Naive thymus-derived CD4-positive, alpha-beta T cell (primary cell): Measurements from ENCODE around the gene ANKS1B. TPM values are rescaled to one million over a fixed set of nuclear protein-coding genes. Genes with fewer than 3 reads are reported as not detected.

ENCODE experiments used
- ATAC-seq: fragments of 150-1000 bp; cut with Tn5 transposase; 2 replicates; pipeline ENCODE4 v1.10.0; 2021; ENCODE audit warnings: mild to moderate bottlenecking, moderate library complexity
- CTCF ChIA-PET: fragments of 350-600 bp; sonication (Branson Sonifier 250); formaldehyde crosslinking; loops from one replicate; lab custom pipeline; 2021; ENCODE audit warnings: antibody characterized with exemption; lab: Charles Lee
- POLR2A ChIA-PET: fragments of 350-600 bp; sonication (Branson Sonifier 250); formaldehyde crosslinking; loops from one replicate; lab custom pipeline; 2021; ENCODE audit warnings: antibody characterized with exemption, inconsistent platforms; lab: Charles Lee
- DNase-seq, 9 donors: peaks; one replicate each; pipeline versions ENCODE4 v3.0.0 to v3.0.0-alpha.2; 2020 to 2022; ENCODE audit warnings: mixed read lengths in 1 of 9
- H3K27ac ChIP-seq: one replicate; pipeline ENCODE4 v1.7.0; 2013; ENCODE audit warnings: mild to moderate bottlenecking, low read depth, low read length, moderate library complexity
- H3K27me3 ChIP-seq, 2 donors: one replicate each; pipeline ENCODE4 v1.7.0; 2013; ENCODE audit warnings: low read length in 2 of 2, mild to moderate bottlenecking in 2 of 2, moderate library complexity in 2 of 2; ENCODE audit not compliant: control insufficient read depth in 2 of 2, insufficient read depth in 2 of 2
- H3K36me3 ChIP-seq, 3 experiments: 1 replicate in 2 of 3; 2 replicates in 1 of 3; pipeline ENCODE4 v1.7.0; 2013; ENCODE audit warnings: low read length in 3 of 3, mild to moderate bottlenecking in 3 of 3, moderate library complexity in 1 of 3; ENCODE audit not compliant: insufficient read depth in 3 of 3, control insufficient read depth in 2 of 3
- H3K4me1 ChIP-seq, 2 donors: one replicate each; pipeline ENCODE4 v1.7.0; 2013; ENCODE audit warnings: low read length in 2 of 2, mild to moderate bottlenecking in 2 of 2, moderate library complexity in 1 of 2; ENCODE audit not compliant: control insufficient read depth in 2 of 2, insufficient read depth in 2 of 2
- H3K4me3 ChIP-seq: 2 replicates; pipeline ENCODE4 v1.7.0; 2013; ENCODE audit warnings: mild to moderate bottlenecking, low read length
- H3K9me3 ChIP-seq, 3 experiments: 1 replicate in 2 of 3; 2 replicates in 1 of 3; pipeline ENCODE4 v1.7.0; 2013; ENCODE audit warnings: low read length in 3 of 3; ENCODE audit not compliant: control insufficient read depth in 2 of 3
- H3K27ac Mint-ChIP-seq, 9 donors: one replicate each; pipeline ENCODE4 v1.8.0; 2020 to 2022; ENCODE audit warnings: mixed read lengths in 9 of 9, mild to moderate bottlenecking in 8 of 9, moderate library complexity in 5 of 9, inconsistent platforms in 2 of 9
- H3K27me3 Mint-ChIP-seq, 5 donors: one replicate each; pipeline ENCODE4 v1.8.0; 2021 to 2022; ENCODE audit warnings: mixed read lengths in 5 of 5, mild to moderate bottlenecking in 1 of 5
- H3K36me3 Mint-ChIP-seq, 5 donors: one replicate each; pipeline ENCODE4 v1.8.0; 2020 to 2022; ENCODE audit warnings: mixed read lengths in 5 of 5, mild to moderate bottlenecking in 3 of 5, inconsistent platforms in 1 of 5
- H3K4me1 Mint-ChIP-seq, 7 donors: one replicate each; pipeline ENCODE4 v1.8.0; 2020 to 2022; ENCODE audit warnings: mixed read lengths in 7 of 7, mild to moderate bottlenecking in 3 of 7, inconsistent platforms in 1 of 7
- H3K4me3 Mint-ChIP-seq, 10 donors: one replicate each; pipeline ENCODE4 v1.8.0; 2020 to 2022; ENCODE audit warnings: mild to moderate bottlenecking in 10 of 10, mixed read lengths in 10 of 10, moderate library complexity in 6 of 10, inconsistent platforms in 2 of 10
- H3K9me3 Mint-ChIP-seq, 11 donors: one replicate each; pipeline ENCODE4 v1.8.0; 2020 to 2022; ENCODE audit warnings: mixed read lengths in 11 of 11, mild to moderate bottlenecking in 4 of 11, inconsistent platforms in 1 of 11, moderate library complexity in 1 of 11
- intact Hi-C, 2 donors: fragments of 100-400 bp; cut with micrococcal nuclease; formaldehyde crosslinking; loops; one replicate each; pipeline ENCODE4 v1.15.1; 2023
- polyA plus RNA-seq, 2 donors: library from polyadenylated mRNA; unstranded; fragments of 300-500 nt; fragmentation: Illumina TruSeq; gene quantifications; one replicate each; pipeline ENCODE4 v1.2.3, GENCODE V29; 2021
- total RNA-seq, 6 experiments: library from RNA in 5 of 6; stranded (reverse) in 5 of 6; gene quantifications; 1 replicate in 5 of 6; 2 replicates in 1 of 6; pipeline ENCODE4 v1.2.3 and lab custom pipeline; 2021 to 2026

Gene ANKS1B
- total and polyA plus RNA-seq, 7 experiments from 2014 or later: 0.97 TPM; not detected in 6

- Histone ChIP-seq H3K9me3 (no peaks in the 10 kb centered on the region), H3K4me3 (no peak overlapping the region), H3K27me3 (no peaks in the 10 kb centered on the region), H3K4me1 (no peaks in the 10 kb centered on the region), H3K27ac (no peak overlapping the region), H3K36me3 (no peaks in the 10 kb centered on the region)
- Mint-ChIP-seq H3K27me3 (peaks cover 0 to 6% (median 0%) of the 10 kb centered on the region in 5 donors), H3K4me1 (no peaks in the 10 kb centered on the region), H3K27ac (no peak overlapping the region), H3K4me3 (no peak overlapping the region), H3K9me3 (peaks cover 0 to 10% (median 0%) of the 10 kb centered on the region in 11 donors), H3K36me3 (no peaks in the 10 kb centered on the region)
- ChIA-PET POLR2A (no interaction called here), CTCF (no interaction called here)
- intact Hi-C loops: no loop called here
- no peak for DNase-seq
- no peak for ATAC-seq
Measured at GRCh38 chr12:99119943-99120342, 864.8 kb downstream of the ANKS1B start.

- ATAC-seq (no peak), DNase-seq (no peak)
- Mint-ChIP-seq H3K4me1 (no peaks in the 10 kb centered on the region), H3K36me3 (no peaks in the 10 kb centered on the region), H3K27ac (no peak overlapping the region), H3K9me3 (peaks cover 0 to 10% (median 0%) of the 10 kb centered on the region in 11 donors), H3K27me3 (peaks cover 0 to 6% (median 0%) of the 10 kb centered on the region in 5 donors), H3K4me3 (no peak overlapping the region)
- POLR2A ChIA-PET: no interaction called here
- Histone ChIP-seq H3K4me3 (no peak overlapping the region), H3K27ac (no peak overlapping the region), H3K36me3 (no peaks in the 10 kb centered on the region), H3K27me3 (no peaks in the 10 kb centered on the region), H3K9me3 (no peaks in the 10 kb centered on the region), H3K4me1 (no peaks in the 10 kb centered on the region)
- intact Hi-C loops: no loop called here
- CTCF ChIA-PET: no interaction called here
Measured at GRCh38 chr12:99119449-99119848, 865.3 kb downstream of the ANKS1B start.

GRCh38 chr12:99111600-99111999, 873.1 kb downstream of the ANKS1B start:
- ATAC-seq (no peak), DNase-seq (no peak)
- no peaks in the 10 kb centered on the region for H3K27me3 Mint-ChIP-seq
- no peaks in the 10 kb centered on the region for H3K4me1 Mint-ChIP-seq
- H3K27ac ChIP-seq: no peak overlapping the region
- no peaks in the 10 kb centered on the region for H3K36me3 Mint-ChIP-seq
- H3K9me3 Mint-ChIP-seq: peaks cover 0 to 6% (median 0%) of the 10 kb centered on the region in 11 donors
- intact Hi-C loops: no loop called here
- H3K4me3 ChIP-seq: no peak overlapping the region
- ChIA-PET CTCF (no interaction called here), POLR2A (no interaction called here)
- no peaks in the 10 kb centered on the region for H3K4me1 ChIP-seq
- H3K27me3 ChIP-seq: no peaks in the 10 kb centered on the region
- H3K27ac Mint-ChIP-seq: no peak overlapping the region
- H3K36me3 ChIP-seq: no peaks in the 10 kb centered on the region
- H3K9me3 ChIP-seq: no peaks in the 10 kb centered on the region
- H3K4me3 Mint-ChIP-seq: no peak overlapping the region

- Mint-ChIP-seq H3K4me1 (no peaks in the 10 kb centered on the region), H3K36me3 (no peaks in the 10 kb centered on the region), H3K9me3 (peaks cover 0 to 4% (median 0%) of the 10 kb centered on the region in 11 donors), H3K27me3 (no peaks in the 10 kb centered on the region), H3K4me3 (no peak overlapping the region), H3K27ac (no peak overlapping the region)
- no peak overlapping the region for H3K27ac ChIP-seq
- CTCF ChIA-PET: no interaction called here
- no peak for DNase-seq
- H3K4me3 ChIP-seq: no peak overlapping the region
- ATAC-seq: no peak
- POLR2A ChIA-PET: no interaction called here
- intact Hi-C loops: no loop called here
- no peaks in the 10 kb centered on the region for H3K36me3 ChIP-seq
- no peaks in the 10 kb centered on the region for H3K27me3 ChIP-seq
- no peaks in the 10 kb centered on the region for H3K4me1 ChIP-seq
- H3K9me3 ChIP-seq: no peaks in the 10 kb centered on the region
Measured at GRCh38 chr12:99110868-99111267, 873.9 kb downstream of the ANKS1B start.

- H3K27me3 Mint-ChIP-seq: no peaks in the 10 kb centered on the region
- H3K4me3 Mint-ChIP-seq: no peak overlapping the region
- peaks cover 0 to 3% (median 0%) of the 10 kb centered on the region in 11 donors for H3K9me3 Mint-ChIP-seq
- DNase-seq (no peak), ATAC-seq (no peak)
- intact Hi-C loops: no loop called here
- H3K36me3 ChIP-seq: no peaks in the 10 kb centered on the region
- H3K36me3 Mint-ChIP-seq: no peaks in the 10 kb centered on the region
- ChIA-PET POLR2A (no interaction called here), CTCF (no interaction called here)
- no peak overlapping the region for H3K27ac Mint-ChIP-seq
- no peaks in the 10 kb centered on the region for H3K9me3 ChIP-seq
- H3K27ac ChIP-seq: no peak overlapping the region
- H3K4me1 Mint-ChIP-seq: no peaks in the 10 kb centered on the region
- H3K4me3 ChIP-seq: no peak overlapping the region
- H3K4me1 ChIP-seq: no peaks in the 10 kb centered on the region
- no peaks in the 10 kb centered on the region for H3K27me3 ChIP-seq
Measured at GRCh38 chr12:99110212-99110611, 874.5 kb downstream of the ANKS1B start.

GRCh38 chr12:99108924-99109323, 875.8 kb downstream of the ANKS1B start:
- Histone ChIP-seq H3K27ac (no peak overlapping the region), H3K9me3 (no peaks in the 10 kb centered on the region), H3K36me3 (no peaks in the 10 kb centered on the region), H3K4me1 (no peaks in the 10 kb centered on the region), H3K27me3 (no peaks in the 10 kb centered on the region), H3K4me3 (no peak overlapping the region)
- ChIA-PET CTCF (no interaction called here), POLR2A (no interaction called here)
- Mint-ChIP-seq H3K27ac (no peak overlapping the region), H3K27me3 (no peaks in the 10 kb centered on the region), H3K4me1 (no peaks in the 10 kb centered on the region), H3K9me3 (no peaks in the 10 kb centered on the region), H3K4me3 (no peak overlapping the region), H3K36me3 (no peaks in the 10 kb centered on the region)
- ATAC-seq: no peak
- intact Hi-C loops: no loop called here
- no peak for DNase-seq

GRCh38 chr12:99099786-99100185, 885.0 kb downstream of the ANKS1B start:
- POLR2A ChIA-PET: no interaction called here
- Histone ChIP-seq H3K9me3 (no peaks in the 10 kb centered on the region), H3K4me1 (no peaks in the 10 kb centered on the region), H3K36me3 (no peaks in the 10 kb centered on the region), H3K27me3 (no peaks in the 10 kb centered on the region), H3K27ac (no peak overlapping the region), H3K4me3 (no peak overlapping the region)
- Mint-ChIP-seq H3K9me3 (peaks cover 0 to 14% (median 2%) of the 10 kb centered on the region in 11 donors), H3K27ac (no peak overlapping the region), H3K4me3 (no peak overlapping the region), H3K27me3 (peaks cover 0 to 10% (median 7%) of the 10 kb centered on the region in 5 donors), H3K36me3 (no peaks in the 10 kb centered on the region), H3K4me1 (no peaks in the 10 kb centered on the region)
- DNase-seq (no peak), ATAC-seq (no peak)
- intact Hi-C loops: no loop called here
- CTCF ChIA-PET: no interaction called here
